Thoracic aorta (tissue), 2 donors: ENCODE results near the gene HAUS6. TPM values are rescaled to one million over a fixed set of nuclear protein-coding genes. Genes with fewer than 3 reads are reported as not detected.

Experiments
- ATAC-seq: fragments of 150-250 bp; one replicate; pipeline ENCODE4 v1.8.0; 2017; ENCODE audit warnings: low read depth; ENCODE audit not compliant: insufficient number of reproducible peaks, low FRiP score
- DNase-seq: peaks from one replicate; pipeline ENCODE4 v3.0.0-alpha.2; 2020; ENCODE audit warnings: low spot score
- H3K27ac ChIP-seq, 2 donors: fragments of 200-600 bp; sonication (generic); 1 replicate in 1 of 2; 2 replicates in 1 of 2; pipeline ENCODE4 v1.5.1; 2016; ENCODE audit warnings: mild to moderate bottlenecking in 2 of 2, moderate library complexity in 2 of 2
- H3K27me3 ChIP-seq: fragments of 200-600 bp; sonication (generic); replicated peaks from 2 replicates; pipeline ENCODE4 v1.6.0; 2016; ENCODE audit warnings: mild to moderate bottlenecking; ENCODE audit not compliant: insufficient read depth
- H3K36me3 ChIP-seq: fragments of 200-600 bp; sonication (generic); one replicate; pipeline ENCODE4 v1.5.1; 2016
- H3K4me1 ChIP-seq, 2 donors: fragments of 200-600 bp; sonication (generic); 1 replicate in 1 of 2; 2 replicates in 1 of 2; pipeline versions ENCODE4 v1.5.1 to v1.6.0; 2016; ENCODE audit warnings: low read depth in 2 of 2, mild to moderate bottlenecking in 1 of 2; ENCODE audit not compliant: control insufficient read depth in 1 of 2
- H3K4me3 ChIP-seq: fragments of 200-600 bp; sonication (generic); 2 replicates; pipeline ENCODE4 v1.5.1; 2016; ENCODE audit warnings: mild to moderate bottlenecking
- H3K9me3 ChIP-seq: fragments of 200-600 bp; sonication (generic); 2 replicates; pipeline ENCODE4 v1.5.1; 2016
- CTCF ChIP-seq: fragments of 200-600 bp; sonication (generic); IDR thresholded peaks from one replicate; pipeline ENCODE4 v1.5.1; 2019; ENCODE audit warnings: antibody characterized with exemption
- total RNA-seq, 2 donors: library from RNA; depleted of rRNA; stranded (reverse); fragments of >200 nt; gene quantifications; one replicate each; pipeline versions ENCODE4 v1.1.0 to v1.2.3, GENCODE V29; 2016

HAUS6 gene
- total RNA-seq, 2 donors from 2014 or later = 5.4 to 7.0 TPM

GRCh38 chr9:19030899-19031298 lies 71.8 kb downstream of the HAUS6 start:
- H3K9me3 ChIP-seq = no peaks in the 10 kb centered on the region
- no peak overlapping the region for H3K27ac ChIP-seq
- ATAC-seq = no peak
- no peak for DNase-seq
- H3K4me1 ChIP-seq = peaks cover 0 to 4% of the 10 kb centered on the region in 2 donors
- H3K27me3 ChIP-seq = no peaks in the 10 kb centered on the region
- H3K36me3 ChIP-seq = no peaks in the 10 kb centered on the region
- H3K4me3 ChIP-seq = no peak overlapping the region
- no peak for TF ChIP-seq CTCF

GRCh38 chr9:19028835-19029451 lies 73.8 kb downstream of the HAUS6 start:
- H3K4me1 ChIP-seq = peaks cover 0 to 4% of the 10 kb centered on the region in 2 donors
- DNase-seq = no peak
- no peak overlapping the region for H3K4me3 ChIP-seq
- H3K9me3 ChIP-seq = no peaks in the 10 kb centered on the region
- no peak overlapping the region for H3K27ac ChIP-seq
- no peak for ATAC-seq
- TF ChIP-seq CTCF = peak; percentile 78
- no peaks in the 10 kb centered on the region for H3K27me3 ChIP-seq
- H3K36me3 ChIP-seq = no peaks in the 10 kb centered on the region

- Histone ChIP-seq H3K4me1 (peaks cover 0 to 4% of the 10 kb centered on the region in 2 donors), H3K36me3 (no peaks in the 10 kb centered on the region), H3K27me3 (no peaks in the 10 kb centered on the region), H3K9me3 (no peaks in the 10 kb centered on the region), H3K4me3 (no peak overlapping the region), H3K27ac (no peak overlapping the region)
- no peak for TF ChIP-seq CTCF
- DNase-seq (no peak), ATAC-seq (no peak)
These were observed 74.9 kb downstream of the HAUS6 start for GRCh38 chr9:19027825-19028224.

- no peak overlapping the region for H3K27ac ChIP-seq
- ATAC-seq = no peak
- peaks cover 0 to 4% of the 10 kb centered on the region in 2 donors for H3K4me1 ChIP-seq
- H3K27me3 ChIP-seq = no peaks in the 10 kb centered on the region
- no peaks in the 10 kb centered on the region for H3K36me3 ChIP-seq
- no peak for TF ChIP-seq CTCF
- DNase-seq = no peak
- H3K4me3 ChIP-seq = no peak overlapping the region
- no peaks in the 10 kb centered on the region for H3K9me3 ChIP-seq
These were observed 76.3 kb downstream of the HAUS6 start for GRCh38 chr9:19026375-19026774.

- H3K4me1 ChIP-seq = no peaks in the 10 kb centered on the region
- H3K4me3 ChIP-seq = no peak overlapping the region
- no peak for TF ChIP-seq CTCF
- H3K27ac ChIP-seq = no peak overlapping the region
- DNase-seq (no peak), ATAC-seq (no peak)
- H3K36me3 ChIP-seq = no peaks in the 10 kb centered on the region
- H3K9me3 ChIP-seq = no peaks in the 10 kb centered on the region
- no peaks in the 10 kb centered on the region for H3K27me3 ChIP-seq
These were observed 79.6 kb downstream of the HAUS6 start for GRCh38 chr9:19023078-19023477.
